Measurements from ENCODE around the gene MAP1B.

The MAP1B gene

DNA sequence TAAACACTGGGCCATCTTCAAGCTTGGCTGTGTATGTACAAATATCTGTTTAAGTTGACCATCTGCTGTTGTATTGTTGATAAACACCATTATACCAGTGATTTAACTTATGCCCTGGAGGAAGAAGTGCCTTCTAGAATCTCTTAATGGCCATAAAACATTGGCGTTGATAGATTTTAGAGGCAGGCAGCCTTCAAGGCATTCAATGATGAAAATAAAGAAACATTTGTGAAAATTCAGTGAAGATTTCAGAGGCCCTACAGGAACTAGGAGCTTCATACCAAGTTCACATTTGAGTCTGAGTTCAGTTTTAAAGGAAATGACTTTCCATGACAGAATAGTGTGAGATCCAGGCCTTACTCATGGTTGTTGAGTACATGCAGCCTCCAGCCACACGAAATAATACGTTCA lies 52.2 kb downstream of the MAP1B start:
- DNase-seq (ENCODE audit: insufficient read length, low spot score), result no peak
- no peak for FAIRE-seq
- TF ChIP-seq, protein P1, sequence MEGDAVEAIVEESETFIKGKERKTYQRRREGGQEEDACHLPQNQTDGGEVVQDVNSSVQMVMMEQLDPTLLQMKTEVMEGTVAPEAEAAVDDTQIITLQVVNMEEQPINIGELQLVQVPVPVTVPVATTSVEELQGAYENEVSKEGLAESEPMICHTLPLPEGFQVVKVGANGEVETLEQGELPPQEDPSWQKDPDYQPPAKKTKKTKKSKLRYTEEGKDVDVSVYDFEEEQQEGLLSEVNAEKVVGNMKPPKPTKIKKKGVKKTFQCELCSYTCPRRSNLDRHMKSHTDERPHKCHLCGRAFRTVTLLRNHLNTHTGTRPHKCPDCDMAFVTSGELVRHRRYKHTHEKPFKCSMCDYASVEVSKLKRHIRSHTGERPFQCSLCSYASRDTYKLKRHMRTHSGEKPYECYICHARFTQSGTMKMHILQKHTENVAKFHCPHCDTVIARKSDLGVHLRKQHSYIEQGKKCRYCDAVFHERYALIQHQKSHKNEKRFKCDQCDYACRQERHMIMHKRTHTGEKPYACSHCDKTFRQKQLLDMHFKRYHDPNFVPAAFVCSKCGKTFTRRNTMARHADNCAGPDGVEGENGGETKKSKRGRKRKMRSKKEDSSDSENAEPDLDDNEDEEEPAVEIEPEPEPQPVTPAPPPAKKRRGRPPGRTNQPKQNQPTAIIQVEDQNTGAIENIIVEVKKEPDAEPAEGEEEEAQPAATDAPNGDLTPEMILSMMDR (IDR thresholded peaks at IDR 0.05; ENCODE audit: insufficient read depth, missing control alignments), result no peak

- no peak for FAIRE-seq
- DNase-seq (ENCODE audit: insufficient read length, low spot score), result no peak
- TF ChIP-seq, protein P1 (IDR thresholded peaks at IDR 0.05; ENCODE audit: insufficient read depth, missing control alignments), result no peak
These were observed 53.1 kb downstream of the MAP1B start for GRCh38 chr5:72160329-72160728.

- TF ChIP-seq, protein P1 (IDR thresholded peaks at IDR 0.05; ENCODE audit: insufficient read depth, missing control alignments), result no peak
- DNase-seq (ENCODE audit: insufficient read length, low spot score) (no peak), FAIRE-seq (no peak)
These were observed 53.7 kb downstream of the MAP1B start for GRCh38 chr5:72160959-72161358.

DNA sequence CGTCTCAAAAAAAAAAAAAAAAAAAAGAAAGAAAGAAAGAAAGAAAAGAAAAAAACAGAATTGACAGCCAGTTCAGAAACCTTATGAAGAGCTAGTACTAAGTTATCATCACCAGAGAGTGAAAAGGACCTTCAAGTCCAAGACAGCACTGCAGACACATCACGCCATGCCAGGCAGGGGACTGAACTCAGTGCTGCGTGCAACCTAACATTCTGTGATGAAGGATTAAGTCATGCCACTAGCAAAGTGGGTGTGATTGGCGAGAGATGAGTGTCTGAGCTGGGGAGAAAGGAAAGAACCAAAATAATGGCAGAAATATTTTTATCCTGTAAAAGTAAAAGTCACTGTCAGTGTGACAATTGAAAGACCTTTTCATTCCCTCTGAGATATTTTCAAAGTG lies 54.7 kb downstream of the MAP1B start:
- FAIRE-seq, result no peak
- DNase-seq (ENCODE audit: insufficient read length, low spot score), result no peak
- TF ChIP-seq, protein P1 (IDR thresholded peaks at IDR 0.05; ENCODE audit: insufficient read depth, missing control alignments), result no peak

GRCh38 chr5:72163349-72163983 lies 56.2 kb downstream of the MAP1B start:
- DNase-seq (ENCODE audit: insufficient read length, low spot score) (no peak), FAIRE-seq (no peak)
- TF ChIP-seq, protein P1 (IDR thresholded peaks at IDR 0.05; ENCODE audit: insufficient read depth, missing control alignments), result no peak

- no peak for FAIRE-seq
- no peak for DNase-seq (ENCODE audit: insufficient read length, low spot score)
- TF ChIP-seq, protein P1 (IDR thresholded peaks at IDR 0.05; ENCODE audit: insufficient read depth, missing control alignments), result no peak
These were observed 59.0 kb downstream of the MAP1B start for GRCh38 chr5:72166070-72166979.

DNA sequence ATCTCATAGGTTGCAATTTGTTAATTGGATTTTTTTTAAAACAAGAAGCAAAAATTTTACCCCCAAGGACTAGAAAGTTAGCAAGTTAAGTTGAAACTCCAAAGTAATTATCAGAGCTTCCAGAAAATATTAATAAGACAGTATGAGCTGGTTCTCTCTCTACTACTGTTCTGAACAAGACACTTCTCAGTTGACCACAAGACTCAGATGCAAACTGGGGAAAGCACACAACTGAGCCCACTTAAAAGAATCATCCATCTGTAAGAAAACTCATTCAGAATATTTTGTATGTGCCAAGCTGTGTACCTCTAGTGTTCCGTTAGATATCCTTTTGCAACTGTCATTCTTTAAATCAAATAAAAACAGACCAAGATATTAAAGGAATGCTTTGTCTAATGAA lies 60.0 kb downstream of the MAP1B start:
- TF ChIP-seq, protein P1 (IDR thresholded peaks at IDR 0.05; ENCODE audit: insufficient read depth, missing control alignments), result no peak
- FAIRE-seq (no peak), DNase-seq (ENCODE audit: insufficient read length, low spot score) (no peak)

Measured in D721Med (cell line).